SK-N-MC (cell line): ENCODE data around the gene POMT1.

Source experiments
- EZH2 ChIP-seq: fragments of 200-600 bp; sonication (generic); IDR thresholded peaks from one replicate; pipeline ENCODE4 v1.6.1; 2017; ENCODE audit warnings: antibody characterized with exemption
- POLR2AphosphoS5 ChIP-seq: IDR thresholded peaks from 2 replicates; pipeline ENCODE4 v1.6.1; 2012; ENCODE audit warnings: mild to moderate bottlenecking, low read depth, low read length, borderline replicate concordance

- no peak for TF ChIP-seq EZH2
- no peak for TF ChIP-seq POLR2AphosphoS5
Measured at GRCh38 chr9:131487001-131487400, 15.7 kb upstream of the POMT1 start.
